Mucosa of descending colon (tissue), 3 donors: Measurements from ENCODE around the gene KLF11. TPM values are rescaled to one million over a fixed set of nuclear protein-coding genes. Genes with fewer than 3 reads are reported as not detected.

Experiments
- ATAC-seq: fragments of 200-7000 bp; cut with Tn5 transposase; one replicate; pipeline ENCODE4 v1.9.1; 2020; ENCODE audit warnings: mild to moderate bottlenecking, moderate library complexity
- DNase-seq, 3 donors: peaks; one replicate each; pipeline ENCODE4 v3.0.0-alpha.2; 2020
- H3K36me3 ChIP-seq: fragments of 200-600 bp; one replicate; pipeline ENCODE4 v1.8.0; 2021; ENCODE audit warnings: low read depth, mild to moderate bottlenecking
- H3K4me1 ChIP-seq: fragments of 200-600 bp; one replicate; pipeline ENCODE4 v1.8.0; 2021; ENCODE audit warnings: low read depth, mild to moderate bottlenecking
- H3K4me3 ChIP-seq: fragments of 200-600 bp; one replicate; pipeline ENCODE4 v1.8.0; 2021; ENCODE audit warnings: mild to moderate bottlenecking
- H3K9me3 ChIP-seq: fragments of 200-600 bp; one replicate; pipeline ENCODE4 v1.8.0; 2021; ENCODE audit warnings: mild to moderate bottlenecking
- CTCF ChIP-seq: fragments of 200-600 bp; IDR thresholded peaks from one replicate; pipeline ENCODE4 v1.8.0; 2022; ENCODE audit warnings: antibody characterized with exemption, mild to moderate bottlenecking
- intact Hi-C, 2 donors: fragments of 100-400 bp; cut with DNase I in 1 of 2; cut with micrococcal nuclease in 1 of 2; formaldehyde crosslinking; loops; one replicate each; pipeline versions ENCODE4 v1.11.0 to v1.11.1; 2022; cut with DNase I, micrococcal nuclease
- total RNA-seq, 3 donors: library from RNA; stranded (reverse); fragmentation: NEBNext Ultra II Directional in 2 of 3; extraction: Animal tissue kit (Norgen Biotek cat#: 25700) in 2 of 3; gene quantifications; one replicate each; pipeline versions ENCODE4 v1.2.1 to v1.2.4, GENCODE V29; 2021 to 2023
- donor health status: DM: no; HTN: no; CAD: no; lungs with moderate emphysema.
- donor health status: DM: no; HTN: no; CAD: no.
- donor health status: DM: no; HTN: yes; CAD: no.

Gene KLF11
- total RNA-seq, 3 donors from 2014 or later = 5.9 to 34.7 (median 11.9) TPM

GRCh38 chr2:10016802-10017258 is 26.5 kb upstream of the KLF11 start:
- Histone ChIP-seq H3K9me3 (no peaks in the 10 kb centered on the region), H3K4me1 (no peaks in the 10 kb centered on the region), H3K4me3 (no peak overlapping the region), H3K36me3 (no peaks in the 10 kb centered on the region)
- no peak for ATAC-seq
- TF ChIP-seq CTCF = no peak
- DNase-seq = peak in 1 of 3 donors; percentile 8
- intact Hi-C loops = no loop called here

GRCh38 chr2:10017313-10017941 is 25.9 kb upstream of the KLF11 start:
- ATAC-seq (no peak), DNase-seq (no peak)
- TF ChIP-seq CTCF = no peak
- H3K36me3 ChIP-seq = no peaks in the 10 kb centered on the region
- H3K4me3 ChIP-seq = no peak overlapping the region
- intact Hi-C loops = no loop called here
- H3K9me3 ChIP-seq = no peaks in the 10 kb centered on the region
- no peaks in the 10 kb centered on the region for H3K4me1 ChIP-seq

GRCh38 chr2:10019174-10019573 is 24.2 kb upstream of the KLF11 start:
- intact Hi-C loops = no loop called here
- ATAC-seq = no peak
- no peaks in the 10 kb centered on the region for H3K9me3 ChIP-seq
- no peak for TF ChIP-seq CTCF
- H3K36me3 ChIP-seq = no peaks in the 10 kb centered on the region
- no peaks in the 10 kb centered on the region for H3K4me1 ChIP-seq
- DNase-seq = peak in 1 of 3 donors; percentile 27
- no peak overlapping the region for H3K4me3 ChIP-seq

GRCh38 chr2:10019602-10020400 is 23.5 kb upstream of the KLF11 start:
- TF ChIP-seq CTCF = no peak
- Histone ChIP-seq H3K4me3 (no peak overlapping the region), H3K4me1 (no peaks in the 10 kb centered on the region), H3K9me3 (no peaks in the 10 kb centered on the region), H3K36me3 (no peaks in the 10 kb centered on the region)
- DNase-seq = peak in 1 of 3 donors; percentile 44
- ATAC-seq = no peak
- intact Hi-C loops = no loop called here

- H3K4me1 ChIP-seq = no peaks in the 10 kb centered on the region
- ATAC-seq (no peak), DNase-seq (peak in 2 of 3 donors; percentile 7 to 44)
- no peak for TF ChIP-seq CTCF
- H3K9me3 ChIP-seq = no peaks in the 10 kb centered on the region
- H3K4me3 ChIP-seq = no peak overlapping the region
- intact Hi-C loops = no loop called here
- H3K36me3 ChIP-seq = no peaks in the 10 kb centered on the region
These were observed 21.3 kb upstream of the KLF11 start for GRCh38 chr2:10022041-10022421.
